Neural progenitor cell (in vitro differentiated cells): ENCODE results near the gene INTS6L.

Experiments used
- EZH2 ChIP-seq: fragments of 200-600 bp; sonication (generic); IDR thresholded peaks from 2 replicates; pipeline ENCODE4 v1.6.1; 2017; ENCODE audit warnings: antibody characterized with exemption, mild to moderate bottlenecking, moderate library complexity
- TF ChIP-seq, protein P1 (sequence below): fragments of 200-600 bp; sonication (generic); IDR thresholded peaks from 2 replicates; pipeline ENCODE4 v1.5.1; 2017; ENCODE audit warnings: antibody characterized with exemption, mild to moderate bottlenecking

GRCh38 chrX:135518161-135518560 lies 2.3 kb upstream of the INTS6L start:
- TF ChIP-seq, protein P1, sequence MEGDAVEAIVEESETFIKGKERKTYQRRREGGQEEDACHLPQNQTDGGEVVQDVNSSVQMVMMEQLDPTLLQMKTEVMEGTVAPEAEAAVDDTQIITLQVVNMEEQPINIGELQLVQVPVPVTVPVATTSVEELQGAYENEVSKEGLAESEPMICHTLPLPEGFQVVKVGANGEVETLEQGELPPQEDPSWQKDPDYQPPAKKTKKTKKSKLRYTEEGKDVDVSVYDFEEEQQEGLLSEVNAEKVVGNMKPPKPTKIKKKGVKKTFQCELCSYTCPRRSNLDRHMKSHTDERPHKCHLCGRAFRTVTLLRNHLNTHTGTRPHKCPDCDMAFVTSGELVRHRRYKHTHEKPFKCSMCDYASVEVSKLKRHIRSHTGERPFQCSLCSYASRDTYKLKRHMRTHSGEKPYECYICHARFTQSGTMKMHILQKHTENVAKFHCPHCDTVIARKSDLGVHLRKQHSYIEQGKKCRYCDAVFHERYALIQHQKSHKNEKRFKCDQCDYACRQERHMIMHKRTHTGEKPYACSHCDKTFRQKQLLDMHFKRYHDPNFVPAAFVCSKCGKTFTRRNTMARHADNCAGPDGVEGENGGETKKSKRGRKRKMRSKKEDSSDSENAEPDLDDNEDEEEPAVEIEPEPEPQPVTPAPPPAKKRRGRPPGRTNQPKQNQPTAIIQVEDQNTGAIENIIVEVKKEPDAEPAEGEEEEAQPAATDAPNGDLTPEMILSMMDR = no peak
- no peak for TF ChIP-seq EZH2
